K562 (cell line): ENCODE results near the gene POU2F3. TPM values are rescaled to one million over a fixed set of nuclear protein-coding genes. Genes with fewer than 3 reads are reported as not detected.

ENCODE experiments used
- ATAC-seq: fragments of 200-7000 bp; cut with Tn5 transposase; 3 replicates; pipeline ENCODE4 v1.9.1; 2020; ENCODE audit warnings: moderate library complexity
- BruUV-seq: library from RNA; stranded (reverse); fragments of 400-500 nt; replicated peaks from 2 replicates; lab custom pipeline; 2021; lab: Mats Ljungman, UMichigan
- CTCF ChIA-PET: fragments of 300-600 bp; formaldehyde crosslinking; extraction: SDS; loops from one replicate; lab custom pipeline; 2021; ENCODE audit warnings: low intra/inter-chr PET ratio; lab: Yijun Ruan, JAX
- POLR2A ChIA-PET: fragments of 300-600, 350-650 bp; sonication (Branson Sonifier 250); formaldehyde crosslinking; extraction: SDS; loops from one replicate; lab custom pipeline; 2021; ENCODE audit warnings: antibody characterized with exemption, inconsistent platforms; lab: Yijun Ruan, JAX
- DNase-seq, 4 experiments: peaks; one replicate each; pipeline versions ENCODE4 v3.0.0 to v3.0.0-alpha.2; 2011 to 2018; ENCODE audit warnings: low spot score in 3 of 4, mixed read lengths in 3 of 4; ENCODE audit errors: extremely low read depth in 1 of 4
- FAIRE-seq: peaks from 2 replicates; lab custom pipeline; 2011; peaks lifted over from hg19 to GRCh38; lab: Jason Lieb, UNC
- H2AFZ ChIP-seq: 2 replicates; pipeline ENCODE4 v1.6.0; 2011; ENCODE audit warnings: low read depth, low read length, control low read depth, inconsistent platforms
- H3K27ac ChIP-seq: fragments of 200-600 bp; 3 replicates; pipeline ENCODE4 v1.8.0; 2011; ENCODE audit warnings: low read depth, mild to moderate bottlenecking, control low read depth, inconsistent platforms, low read length, moderate library complexity, mixed read lengths; ENCODE audit errors: extremely low read depth
- H3K27me3 ChIP-seq, 2 experiments: fragments of 300-600 bp in 1 of 2; 2 replicates in 1 of 2; 3 replicates in 1 of 2; pipeline versions ENCODE4 v1.6.0 to v1.8.0; 2011; ENCODE audit warnings: inconsistent platforms in 2 of 2, low read length in 2 of 2, mild to moderate bottlenecking in 1 of 2, mixed read lengths in 1 of 2, moderate library complexity in 1 of 2; ENCODE audit not compliant: control insufficient read depth in 2 of 2, insufficient read depth in 2 of 2
- H3K36me3 ChIP-seq: fragments of 300-600 bp; 3 replicates; pipeline ENCODE4 v1.8.0; 2011; ENCODE audit warnings: mild to moderate bottlenecking, low read length, inconsistent platforms; ENCODE audit not compliant: control insufficient read depth, insufficient read depth
- H3K4me1 ChIP-seq, 2 experiments: fragments of 200-600 bp in 1 of 2; replicated peaks in 1 of 2; 2 replicates in 1 of 2; 3 replicates in 1 of 2; pipeline versions ENCODE4 v1.5.1 to v1.8.0; 2011; ENCODE audit warnings: inconsistent platforms in 2 of 2, low read length in 2 of 2, mild to moderate bottlenecking in 1 of 2, mixed read lengths in 1 of 2, moderate library complexity in 1 of 2; ENCODE audit not compliant: control insufficient read depth in 2 of 2, insufficient read depth in 2 of 2
- H3K4me2 ChIP-seq: 2 replicates; pipeline ENCODE4 v1.6.1; 2011; ENCODE audit warnings: low read length, control low read depth, inconsistent platforms, mixed read lengths; ENCODE audit not compliant: insufficient read depth
- H3K4me3 ChIP-seq: fragments of 200-600 bp; sonication (generic), shearing (Covaris generic); 2 replicates; pipeline ENCODE4 v1.5.1; 2016; ENCODE audit warnings: control low read depth, inconsistent platforms
- H3K79me2 ChIP-seq: fragments of 200-600 bp; 3 replicates; pipeline ENCODE4 v1.8.0; 2011; ENCODE audit warnings: low read length, inconsistent platforms; ENCODE audit not compliant: control insufficient read depth, insufficient read depth
- H3K9ac ChIP-seq, 2 experiments: 2 replicates each; pipeline versions ENCODE4 v1.6.0 to v1.6.1; 2011; ENCODE audit warnings: low read depth in 2 of 2, low read length in 2 of 2, control low read depth in 1 of 2, inconsistent platforms in 1 of 2, mild to moderate bottlenecking in 1 of 2, mixed read lengths in 1 of 2; ENCODE audit not compliant: insufficient read depth in 1 of 2
- H3K9me1 ChIP-seq: one replicate; pipeline ENCODE4 v1.6.0; 2011; ENCODE audit warnings: inconsistent platforms, mild to moderate bottlenecking, low read length, moderate library complexity; ENCODE audit not compliant: control insufficient read depth, insufficient read depth
- H3K9me3 ChIP-seq: replicated peaks from 2 replicates; pipeline ENCODE4 v1.5.1; 2011; ENCODE audit warnings: low read depth, low read length, inconsistent platforms; ENCODE audit not compliant: control insufficient read depth, insufficient read depth
- H4K20me1 ChIP-seq: replicated peaks from 2 replicates; pipeline ENCODE4 v1.6.1; 2011; ENCODE audit warnings: low read length, inconsistent platforms, mixed read lengths; ENCODE audit not compliant: control insufficient read depth, insufficient read depth
- HIVEP1 ChIP-seq: fragments of 250-450 bp; sonication (Bioruptor Pico); IDR thresholded peaks from 2 replicates; pipeline ENCODE4 v1.4.0; 2020; ENCODE audit warnings: mild to moderate bottlenecking
- JUND ChIP-seq, 2 experiments: IDR thresholded peaks; 2 replicates in 1 of 2; 3 replicates in 1 of 2; pipeline ENCODE4 v1.6.1; 2011; ENCODE audit warnings: borderline replicate concordance in 2 of 2, low read depth in 2 of 2, low read length in 2 of 2, improper control_type of control experiment in 1 of 2, missing biosample characterization in 1 of 2, missing genetic modification characterization in 1 of 2, missing genetic modification reagents in 1 of 2
- MYBL2 ChIP-seq, 2 experiments: fragments of 450-650 bp in 1 of 2; sonication (generic) in 1 of 2; formaldehyde crosslinking in 1 of 2; IDR thresholded peaks; 2 replicates each; pipeline versions ENCODE4 v1.6.1 to v1.8.1; 2017 to 2022; ENCODE audit warnings: borderline replicate concordance in 1 of 2, inconsistent platforms in 1 of 2, low read depth in 1 of 2, mild to moderate bottlenecking in 1 of 2, missing genetic modification reagents in 1 of 2, moderate library complexity in 1 of 2
- STAT5A ChIP-seq: IDR thresholded peaks from 2 replicates; pipeline ENCODE4 v1.6.1; 2012; ENCODE audit warnings: low read length, inconsistent platforms, borderline replicate concordance
- ZBTB1 ChIP-seq: sonication (generic); formaldehyde crosslinking; IDR thresholded peaks from 2 replicates; pipeline ENCODE4 v1.8.1; 2023; ENCODE audit warnings: missing genetic modification reagents, low read depth, mild to moderate bottlenecking, borderline replicate concordance
- ZNF217 ChIP-seq: sonication (generic); formaldehyde crosslinking; IDR thresholded peaks from 2 replicates; pipeline ENCODE4 v1.8.0; 2022; ENCODE audit warnings: mild to moderate bottlenecking, missing genetic modification reagents
- WGBS: fragments of 100-300 bp; shearing (Covaris generic); methylation state at CpG from one replicate; pipeline ENCODE4 v1.1.6; 2016; ENCODE audit warnings: low coverage, mixed read lengths; ENCODE audit not compliant: insufficient coverage; ENCODE audit errors: missing lambda C conversion rate; 5-methylcytosine and 5-hydroxymethylcytosine counted together
- in situ Hi-C: fragments of 300-500 bp; cut with MboI; formaldehyde crosslinking; loops from 4 replicates; pipeline ENCODE4 v1.15.0; 2018; ENCODE audit warnings: inconsistent platforms, mixed read lengths
- intact Hi-C: fragments of 100-400 bp; cut with micrococcal nuclease; formaldehyde crosslinking; loops from 2 replicates; pipeline ENCODE4 v1.14.2; 2022
- polyA plus RNA-seq, 8 experiments: library from polyadenylated mRNA; depleted of rRNA in 4 of 8; stranded (reverse) in 5 of 8; unstranded in 3 of 8; fragments of >200 nt; fragmentation: Nextera tagmentation in 2 of 8; fragmentation: Illumina TruSeq in 1 of 8; extraction: Ambion mirVana in 2 of 8; extraction: Trizol in 1 of 8; gene quantifications; 2 replicates each; pipeline versions ENCODE4 v1.2.1 to v1.2.3, GENCODE V29; 2011 to 2014; ENCODE audit warnings: inconsistent platforms in 1 of 8, missing spikeins in 1 of 8
- total RNA-seq, 7 experiments: library from RNA; depleted of rRNA in 6 of 7; stranded (reverse); fragments of >200 nt in 6 of 7; fragmentation: Illumina TruSeq in 2 of 7; extraction: Trizol in 2 of 7; gene quantifications; 2 replicates each; pipeline versions ENCODE4 v1.2.1 to v1.2.3, GENCODE V29; 2011 to 2021; ENCODE audit warnings: low replicate concordance in 1 of 7
- TF ChIP-seq, protein P1 (sequence below): sonication (generic); formaldehyde crosslinking; IDR thresholded peaks from 2 replicates; pipeline ENCODE4 v1.8.0; 2023; ENCODE audit warnings: mild to moderate bottlenecking, missing genetic modification reagents

Gene POU2F3
- total and polyA plus RNA-seq, 9 of the 15 experiments (the other 6 are each of a cell fraction or from before 2014, with no cell fraction given), result not detected

DNA sequence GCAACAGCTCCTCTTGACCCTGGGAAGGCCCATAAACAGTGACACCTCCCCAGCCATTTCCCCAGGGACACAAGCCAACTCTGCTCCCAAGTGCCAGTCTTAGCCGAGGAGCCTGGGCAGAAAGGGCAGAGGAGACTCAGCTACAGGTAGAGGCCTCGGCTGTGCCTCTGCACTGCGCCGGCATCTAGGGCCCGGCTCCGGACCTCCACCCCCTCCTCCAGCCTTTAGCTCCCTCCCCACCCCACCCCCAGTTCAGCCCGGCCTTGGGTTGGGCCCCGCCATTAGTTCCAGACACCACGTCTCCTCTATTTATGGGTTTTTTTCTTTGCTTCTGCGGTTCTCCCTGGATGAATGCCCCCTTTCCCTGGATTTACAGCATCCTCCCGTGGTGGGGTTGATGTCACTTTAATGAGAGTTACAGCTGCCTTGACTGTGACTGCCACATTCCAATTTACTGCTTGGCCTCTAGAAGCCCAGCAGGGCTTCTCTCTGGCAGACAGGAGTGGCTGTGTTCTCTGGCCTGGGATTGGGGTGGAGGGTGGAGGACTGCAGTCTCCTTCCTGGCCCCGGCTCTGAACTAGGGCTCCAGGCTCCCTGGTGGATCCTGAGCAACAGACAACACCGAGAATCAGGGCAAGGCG is 42.6 kb upstream of the POU2F3 start (continued):
- TF ChIP-seq MYBL2 (IDR thresholded peaks at IDR 0.05; ENCODE audit: low read depth) (no peak), MYBL2 (CRISPR knock-in tag; IDR thresholded peaks at IDR 0.05; ENCODE audit: borderline replicate concordance) (no peak), ZBTB1 (CRISPR knock-in tag) (no peak), JUND (IDR thresholded peaks at IDR 0.05; ENCODE audit: borderline replicate concordance, low read depth, low read length) (no peak), JUND (tag; IDR thresholded peaks at IDR 0.05; ENCODE audit: borderline replicate concordance, low read depth, low read length) (no peak), HIVEP1 (CRISPR knock-in tag) (no peak)
- TF ChIP-seq, protein P1, sequence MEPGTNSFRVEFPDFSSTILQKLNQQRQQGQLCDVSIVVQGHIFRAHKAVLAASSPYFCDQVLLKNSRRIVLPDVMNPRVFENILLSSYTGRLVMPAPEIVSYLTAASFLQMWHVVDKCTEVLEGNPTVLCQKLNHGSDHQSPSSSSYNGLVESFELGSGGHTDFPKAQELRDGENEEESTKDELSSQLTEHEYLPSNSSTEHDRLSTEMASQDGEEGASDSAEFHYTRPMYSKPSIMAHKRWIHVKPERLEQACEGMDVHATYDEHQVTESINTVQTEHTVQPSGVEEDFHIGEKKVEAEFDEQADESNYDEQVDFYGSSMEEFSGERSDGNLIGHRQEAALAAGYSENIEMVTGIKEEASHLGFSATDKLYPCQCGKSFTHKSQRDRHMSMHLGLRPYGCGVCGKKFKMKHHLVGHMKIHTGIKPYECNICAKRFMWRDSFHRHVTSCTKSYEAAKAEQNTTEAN (CRISPR knock-in tag), result no peak

DNA sequence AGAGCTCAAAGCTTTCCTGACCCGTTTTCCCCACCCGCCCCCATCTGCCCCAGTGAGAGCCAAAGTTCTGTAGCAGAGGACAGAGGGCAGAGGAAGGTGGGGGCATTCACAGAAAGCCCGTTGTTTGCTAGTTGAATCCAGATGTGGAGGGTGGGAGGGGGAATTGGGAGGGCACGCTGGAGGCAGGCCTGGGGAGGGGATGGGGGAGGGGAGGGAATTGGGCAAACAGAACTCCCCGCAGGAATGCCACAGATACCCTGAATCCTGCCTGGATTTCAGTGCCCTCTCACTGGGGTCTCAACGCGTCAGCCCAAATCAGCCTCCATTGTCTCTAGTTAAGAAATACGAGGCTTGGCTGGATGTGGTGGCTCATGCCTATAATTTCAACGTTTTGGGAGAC is 42.0 kb upstream of the POU2F3 start:
- H3K9ac ChIP-seq, result no peak overlapping the region
- BruUV-seq, result no TSS peak

More for the DNA sequence above, 42.0 kb upstream of the POU2F3 start:
- H3K9me1 ChIP-seq, result peaks cover 2% of the 10 kb centered on the region
- no peak for FAIRE-seq
- WGBS, result 14% methylated on average over 5 of the region's 9 CpGs
- CTCF ChIA-PET, result no interaction called here
- H3K27ac ChIP-seq, result no peak overlapping the region
- in situ Hi-C loops, result no loop called here
- TF ChIP-seq ZNF217 (CRISPR knock-in tag), result no peak
- TF ChIP-seq STAT5A, result no peak
- TF ChIP-seq, all 486 proteins: peak for 0
- POLR2A ChIA-PET, result interaction anchor here (0.5 kb wide), 1 partner anchor 1647 kb away, joined by 3 read pairs; no protein-coding TSS in a partner anchor
- no peaks in the 10 kb centered on the region for H3K9me3 ChIP-seq
- H2AFZ ChIP-seq, result no peak overlapping the region
- H4K20me1 ChIP-seq, result peaks cover 10% of the 10 kb centered on the region
- no peak overlapping the region for H3K4me3 ChIP-seq
- H3K79me2 ChIP-seq, result no peaks in the 10 kb centered on the region
- ATAC-seq, result no peak
- peaks cover 36 to 59% of the 10 kb centered on the region in 2 experiments; a peak in 4 of 5 replicates for H3K27me3 ChIP-seq
- no peaks in the 10 kb centered on the region for H3K36me3 ChIP-seq
- intact Hi-C loops, result no loop called here
- H3K4me2 ChIP-seq, result no peak overlapping the region
- DNase-seq, result no peak
- H3K4me1 ChIP-seq, result peaks cover 4 to 6% of the 10 kb centered on the region in 2 experiments; a peak in 2 of 5 replicates
